Measurements from ENCODE around the gene EHF.

GRCh38 chr11:34649597-34649996 is 28.7 kb downstream of the EHF start:
- TF ChIP-seq, protein P1, sequence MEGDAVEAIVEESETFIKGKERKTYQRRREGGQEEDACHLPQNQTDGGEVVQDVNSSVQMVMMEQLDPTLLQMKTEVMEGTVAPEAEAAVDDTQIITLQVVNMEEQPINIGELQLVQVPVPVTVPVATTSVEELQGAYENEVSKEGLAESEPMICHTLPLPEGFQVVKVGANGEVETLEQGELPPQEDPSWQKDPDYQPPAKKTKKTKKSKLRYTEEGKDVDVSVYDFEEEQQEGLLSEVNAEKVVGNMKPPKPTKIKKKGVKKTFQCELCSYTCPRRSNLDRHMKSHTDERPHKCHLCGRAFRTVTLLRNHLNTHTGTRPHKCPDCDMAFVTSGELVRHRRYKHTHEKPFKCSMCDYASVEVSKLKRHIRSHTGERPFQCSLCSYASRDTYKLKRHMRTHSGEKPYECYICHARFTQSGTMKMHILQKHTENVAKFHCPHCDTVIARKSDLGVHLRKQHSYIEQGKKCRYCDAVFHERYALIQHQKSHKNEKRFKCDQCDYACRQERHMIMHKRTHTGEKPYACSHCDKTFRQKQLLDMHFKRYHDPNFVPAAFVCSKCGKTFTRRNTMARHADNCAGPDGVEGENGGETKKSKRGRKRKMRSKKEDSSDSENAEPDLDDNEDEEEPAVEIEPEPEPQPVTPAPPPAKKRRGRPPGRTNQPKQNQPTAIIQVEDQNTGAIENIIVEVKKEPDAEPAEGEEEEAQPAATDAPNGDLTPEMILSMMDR (IDR thresholded peaks at IDR 0.05): no peak
- TF ChIP-seq POLR2A (IDR thresholded peaks at IDR 0.05): no peak

Measured in body of pancreas (tissue), 4 donors.